HL-60/S4 treated with retinoic acid at 250 ng/mL for 4 days and 3 days (cell line): Measurements from ENCODE around the gene LTB4R.
"Not testable (repeated sequence)": the region's sequence is repeated elsewhere in the genome, so short reads cannot be mapped to it uniquely, and the experiment has no call there.

Experiments used
- in situ Hi-C: fragments of 300-500 bp; cut with MboI; formaldehyde crosslinking; loops from 2 replicates; pipeline ENCODE4 v1.7.0; 2022; ENCODE audit warnings: low sequenced_read_pairs

Gene LTB4R

DNA sequence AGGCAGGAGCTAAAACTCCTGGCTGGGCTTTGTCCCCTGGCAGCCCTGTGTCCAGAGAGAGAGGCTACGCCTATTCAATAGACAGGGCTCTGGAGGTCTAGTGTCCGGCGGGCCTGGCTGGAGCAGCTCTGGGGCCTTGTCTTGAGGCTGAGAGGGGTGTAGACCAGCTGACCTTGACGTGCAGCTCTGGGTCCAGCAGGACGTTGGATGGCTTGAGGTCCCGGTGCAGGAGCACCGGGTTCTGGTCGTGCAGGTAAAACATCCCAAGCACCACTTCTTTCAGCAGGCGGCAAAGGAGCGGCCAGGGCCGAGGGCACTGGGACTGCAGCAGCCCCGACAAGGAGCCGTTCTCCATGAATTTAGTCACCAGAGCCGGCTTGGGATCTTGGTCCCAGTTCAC lies 27.5 kb downstream of the LTB4R start:
- in situ Hi-C loops, result no loop called here

DNA sequence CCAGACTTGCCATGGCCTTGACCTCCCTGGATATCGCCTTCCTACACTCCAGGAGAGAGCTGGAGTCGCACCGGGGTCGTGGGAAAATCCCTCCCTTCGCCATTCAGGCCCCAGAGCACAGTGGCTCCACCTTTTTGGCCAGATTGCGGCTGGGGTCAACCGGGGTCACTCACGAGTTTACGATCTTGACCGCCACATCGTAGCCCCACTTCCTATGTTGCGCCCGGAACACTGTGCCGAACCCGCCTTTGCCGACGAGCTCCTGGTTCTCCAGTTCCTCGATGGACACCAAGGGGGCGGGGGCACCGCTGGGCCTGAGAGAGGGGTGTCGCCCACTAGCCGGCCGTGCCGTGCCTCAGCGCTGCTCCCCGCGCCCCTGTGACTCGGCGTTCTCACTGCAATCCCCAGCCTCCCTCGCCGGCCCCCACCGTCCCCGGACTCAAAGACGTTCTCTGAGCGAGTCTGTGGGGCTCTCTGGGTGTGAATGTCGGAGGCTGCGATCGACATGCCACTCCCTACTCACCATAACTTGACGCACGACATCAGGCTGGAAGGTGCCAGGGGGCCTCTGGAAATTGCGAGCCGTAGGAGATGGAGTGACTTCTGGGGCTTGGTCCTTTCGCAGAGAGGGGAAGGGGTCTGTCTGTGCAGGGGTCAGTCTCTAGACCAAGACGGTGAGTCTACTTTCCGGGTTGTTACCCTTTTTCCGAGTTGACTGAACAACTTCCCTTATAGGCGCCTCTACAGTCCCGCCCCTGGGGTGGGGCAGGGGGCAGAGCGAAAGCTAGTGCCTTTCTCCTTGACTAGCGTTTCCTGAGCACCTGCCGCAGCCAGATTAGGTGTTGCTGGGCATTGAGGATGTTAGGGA lies 28.2 kb downstream of the LTB4R start, which contains the start of gene RIPK3:
Gene RIPK3 (minus strand): TSS at position 708 of the 868 bp plus-strand sequence. CDS start 165 bp downstream, at position 543.
- in situ Hi-C loops, result no loop called here

DNA sequence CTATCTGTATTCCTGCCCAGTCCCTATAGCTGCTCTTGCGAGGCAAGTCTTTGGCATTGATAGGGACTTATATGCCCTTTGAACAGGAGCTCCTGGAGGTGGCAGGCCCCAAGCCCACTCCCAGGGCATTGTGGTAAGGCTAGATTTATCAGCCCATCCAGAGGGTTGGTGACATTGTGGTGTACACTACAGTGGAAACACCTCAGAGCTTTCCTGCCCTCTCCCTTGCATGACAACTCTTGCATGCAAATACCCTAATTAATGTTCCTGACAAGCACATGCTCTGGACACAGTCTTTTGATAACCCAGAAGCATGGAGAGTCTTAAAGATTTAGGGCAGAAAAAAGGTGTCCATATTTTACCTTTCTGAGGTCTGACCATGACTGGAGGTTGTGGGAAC lies 29.3 kb downstream of the LTB4R start:
- in situ Hi-C loops, result no loop called here

DNA sequence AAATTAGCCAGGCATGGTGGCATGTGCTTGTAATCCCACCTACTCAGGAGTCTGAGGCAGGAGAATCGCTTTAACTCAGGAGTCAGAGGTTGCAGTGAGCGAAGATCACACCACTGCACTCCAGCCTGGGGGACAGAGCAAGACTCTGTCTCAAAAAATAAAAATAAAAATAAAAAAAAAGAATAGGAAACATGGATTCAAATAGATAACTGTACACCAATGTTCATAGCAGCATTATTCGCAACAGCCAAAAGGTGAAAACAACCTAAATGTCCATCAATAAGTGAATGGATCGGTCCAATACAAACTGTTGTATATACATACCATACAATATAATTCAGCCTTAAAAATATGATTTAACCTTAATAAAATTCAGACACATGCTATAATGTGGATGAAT lies 31.6 kb downstream of the LTB4R start:
- in situ Hi-C loops, result no loop called here

DNA sequence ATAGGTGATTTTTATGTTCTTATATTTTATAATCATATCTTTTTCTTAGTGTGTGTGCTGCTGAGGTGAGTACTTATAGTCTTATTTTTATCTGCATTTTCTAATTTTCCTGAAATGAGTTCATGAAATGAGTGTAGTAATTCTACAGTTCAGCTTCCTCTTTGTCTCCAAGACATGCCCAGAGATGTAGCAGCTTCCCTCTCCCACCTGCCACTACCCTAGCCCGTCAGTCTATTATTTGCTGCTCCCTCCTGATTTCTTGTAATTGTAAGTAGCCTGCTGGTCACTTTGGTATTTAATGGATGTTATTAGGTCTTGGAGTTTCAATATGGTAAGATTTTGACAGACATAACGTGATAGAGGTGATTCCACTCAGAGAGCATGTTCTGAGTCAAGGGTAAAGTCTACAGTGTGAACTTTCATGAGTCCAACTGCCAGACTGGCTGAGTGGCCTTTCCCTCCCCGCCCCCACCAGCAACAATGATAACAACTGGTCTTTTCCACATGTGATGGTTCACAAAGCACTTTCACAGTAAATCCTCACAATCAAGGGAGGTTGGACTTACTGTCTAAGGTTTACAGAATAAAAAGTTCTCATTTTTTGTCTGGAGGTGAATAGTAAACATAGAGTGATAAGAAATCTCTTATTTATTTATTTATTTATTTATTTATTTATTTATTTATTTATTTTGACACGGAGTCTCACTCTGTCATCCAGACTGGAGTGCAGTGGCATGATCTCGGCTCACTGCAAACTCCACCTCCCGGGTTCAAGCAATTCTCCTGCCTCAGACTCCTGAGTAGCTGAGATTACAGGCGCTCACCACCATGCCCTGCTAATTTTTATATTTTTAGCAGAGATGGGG lies 32.7 kb downstream of the LTB4R start:
- in situ Hi-C loops, result no loop called here

DNA sequence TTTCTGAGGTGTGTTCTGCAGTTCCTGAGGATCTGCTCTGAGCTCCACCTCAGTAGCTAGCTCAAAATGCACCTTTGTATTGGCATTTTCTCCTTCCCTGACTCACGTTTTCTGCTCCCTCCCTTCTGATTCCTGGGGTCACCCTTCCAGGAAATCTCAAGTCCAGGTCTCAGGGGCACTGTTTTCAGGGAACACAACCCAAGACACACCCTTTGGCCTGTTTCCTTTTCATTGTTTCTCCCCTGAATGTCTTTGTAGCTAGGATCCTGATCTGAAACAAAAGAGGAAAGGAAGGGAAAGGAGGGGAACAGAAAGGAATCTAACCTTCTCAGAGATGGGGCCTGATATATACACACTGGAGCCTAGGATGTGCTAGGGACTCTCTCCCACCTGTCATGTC lies 35.8 kb downstream of the LTB4R start:
- in situ Hi-C loops, result no loop called here

DNA sequence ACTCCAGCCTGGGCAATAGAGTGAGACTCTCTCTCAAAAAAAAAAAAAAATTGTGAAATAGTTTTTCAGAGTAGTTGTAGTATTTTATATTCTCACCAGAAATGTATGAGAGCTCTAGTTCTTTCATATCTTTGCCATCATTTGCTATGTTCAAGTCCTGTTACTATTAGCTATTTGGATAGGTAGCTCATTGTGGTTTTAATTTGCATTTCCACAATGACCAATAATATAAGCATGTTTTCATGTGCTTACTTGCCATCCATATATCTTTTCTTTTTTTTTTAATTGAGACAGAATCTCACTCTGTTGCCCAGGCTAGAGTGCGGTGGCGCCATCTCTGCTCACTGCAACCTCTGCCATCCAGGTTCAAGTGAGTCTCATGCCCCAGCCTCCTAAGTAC lies 36.9 kb downstream of the LTB4R start:
- in situ Hi-C loops, result no loop called here

DNA sequence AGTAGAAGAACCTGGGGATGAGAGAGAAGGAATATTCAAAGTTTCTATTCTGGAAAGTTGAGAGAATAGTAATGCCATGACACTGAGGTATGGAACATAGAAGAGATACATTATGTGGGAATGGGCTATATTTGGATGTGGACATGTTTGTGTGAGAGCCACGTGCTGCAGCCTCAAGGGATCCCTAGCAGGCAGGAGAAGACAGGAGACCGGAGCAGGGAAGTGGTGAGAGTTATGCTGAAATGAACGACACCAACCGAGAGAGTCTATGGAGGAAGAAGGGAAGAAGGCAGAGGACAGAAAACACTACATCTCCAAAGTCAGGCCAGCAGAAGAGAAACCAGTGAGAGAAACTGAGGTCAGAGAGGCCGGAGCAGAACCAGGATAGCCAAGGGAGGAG lies 38.4 kb downstream of the LTB4R start:
- in situ Hi-C loops, result no loop called here

DNA sequence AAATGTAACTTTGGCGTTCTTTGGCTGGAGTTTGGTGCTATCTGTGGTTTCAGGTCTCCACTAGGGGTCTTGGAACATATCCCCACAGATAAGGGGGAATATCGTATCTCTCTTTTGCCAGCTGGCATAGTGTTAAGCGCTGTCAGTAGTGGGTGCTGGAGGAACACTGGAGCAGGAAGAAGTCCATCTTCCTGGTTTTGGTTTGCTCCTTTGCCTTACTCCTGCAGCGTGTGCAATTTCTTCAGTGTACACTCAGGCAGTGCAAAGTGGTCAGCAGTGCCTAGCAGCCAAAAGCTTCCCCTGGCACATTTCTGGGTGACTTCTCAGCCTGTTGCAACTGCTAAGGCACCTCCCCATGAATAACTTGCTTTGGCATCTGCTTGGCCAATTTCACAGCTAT lies 40.2 kb downstream of the LTB4R start:
- in situ Hi-C loops, result no loop called here

DNA sequence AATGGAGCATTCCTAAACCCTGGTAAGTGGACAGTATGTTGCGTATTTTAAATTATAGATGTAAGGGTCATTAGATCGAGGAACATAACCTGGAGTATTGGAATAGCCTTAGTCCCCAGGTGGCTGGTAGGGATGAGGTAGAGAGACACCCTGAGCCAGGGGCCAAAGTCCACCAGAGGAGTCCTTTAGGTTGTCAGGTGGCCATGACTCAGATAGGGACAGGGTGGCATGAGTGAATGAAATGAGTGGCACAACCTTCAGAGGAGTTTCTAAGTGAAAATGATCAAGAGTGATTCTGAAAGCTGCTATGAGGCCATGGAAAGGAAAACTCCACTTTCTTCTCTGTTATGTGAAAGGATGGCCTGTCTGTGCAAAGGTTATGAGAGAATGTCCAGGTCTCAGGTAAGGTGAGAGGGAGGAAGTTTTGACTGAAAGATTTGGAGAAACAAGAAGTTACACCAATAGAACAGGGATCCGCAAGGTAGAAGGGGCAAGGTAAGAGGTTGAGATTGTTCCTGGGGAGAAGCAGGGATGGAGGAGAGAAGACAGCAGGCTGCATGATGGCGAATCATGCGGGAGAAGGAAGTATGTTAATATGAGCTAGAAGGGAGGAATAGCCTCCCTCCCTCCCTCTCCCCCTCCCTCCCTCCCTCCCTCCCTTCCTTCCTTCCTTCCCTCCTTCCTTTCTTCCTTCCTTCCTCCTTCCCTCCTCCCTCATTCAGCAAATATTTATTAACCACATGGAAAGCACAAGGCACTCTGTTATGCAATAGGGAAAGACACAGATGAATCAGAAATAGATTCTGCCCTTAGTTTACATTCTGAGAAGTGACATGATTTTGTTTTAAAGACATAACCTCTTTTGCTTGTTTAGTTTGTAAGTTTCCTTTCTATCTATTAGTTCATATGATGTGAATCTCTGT lies 42.5 kb downstream of the LTB4R start:
- in situ Hi-C loops, result no loop called here

DNA sequence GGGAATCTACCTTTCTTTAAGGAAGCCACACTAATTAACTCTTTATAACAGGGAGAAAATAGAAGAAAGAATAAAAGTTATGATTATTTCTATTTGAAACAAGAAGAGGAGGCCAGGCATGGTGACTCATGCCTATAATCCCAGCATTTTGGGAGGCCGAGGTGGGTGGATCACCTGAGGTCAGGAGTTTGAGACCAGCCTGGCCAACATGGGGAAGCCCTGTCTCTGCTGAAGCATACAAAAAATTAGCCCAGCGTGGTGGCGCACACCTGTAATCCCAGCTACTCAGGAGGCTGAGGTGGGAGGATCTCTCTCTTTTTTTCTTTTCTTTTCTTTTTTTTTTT lies 43.2 kb downstream of the LTB4R start:
- in situ Hi-C loops, result not testable (repeated sequence)

DNA sequence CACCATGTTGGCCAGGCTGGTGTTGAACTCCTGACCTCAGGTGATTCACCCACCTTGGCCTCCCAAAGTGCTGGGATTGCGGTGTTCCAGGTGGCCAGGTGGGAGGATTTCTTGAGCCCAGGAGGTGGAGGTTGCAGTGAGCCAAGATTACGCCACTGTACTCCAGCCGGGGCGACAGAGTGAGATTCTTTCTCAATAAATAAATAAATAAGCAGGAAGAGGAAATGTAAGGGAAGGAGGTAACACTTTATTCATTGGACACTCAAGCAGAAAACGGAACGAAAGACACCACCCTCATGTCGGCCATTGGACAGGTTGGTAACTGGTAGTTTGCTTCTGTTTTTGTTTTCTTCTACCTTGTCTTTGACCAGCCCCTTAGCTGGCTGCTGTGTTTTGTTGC lies 43.7 kb downstream of the LTB4R start:
- in situ Hi-C loops, result no loop called here

DNA sequence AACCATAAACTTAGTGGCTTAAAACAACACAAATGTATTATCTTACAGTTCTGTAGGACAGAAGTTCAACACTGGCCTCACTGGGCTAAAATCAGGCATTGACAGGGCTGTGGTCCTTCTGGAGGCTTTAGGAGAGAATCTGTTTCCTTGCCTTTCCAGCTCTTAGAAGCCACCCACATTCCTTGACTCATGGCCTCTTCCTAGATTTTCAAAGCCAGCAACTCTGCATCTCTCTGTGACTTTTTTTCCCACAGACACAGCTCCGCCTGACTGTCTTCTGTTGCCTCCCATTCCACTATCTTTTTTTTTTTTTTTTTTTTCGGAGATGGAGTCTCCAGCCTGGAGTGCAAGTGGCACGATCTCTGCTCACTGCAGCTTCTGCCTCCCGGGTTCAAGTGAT lies 44.9 kb downstream of the LTB4R start:
- in situ Hi-C loops, result no loop called here

DNA sequence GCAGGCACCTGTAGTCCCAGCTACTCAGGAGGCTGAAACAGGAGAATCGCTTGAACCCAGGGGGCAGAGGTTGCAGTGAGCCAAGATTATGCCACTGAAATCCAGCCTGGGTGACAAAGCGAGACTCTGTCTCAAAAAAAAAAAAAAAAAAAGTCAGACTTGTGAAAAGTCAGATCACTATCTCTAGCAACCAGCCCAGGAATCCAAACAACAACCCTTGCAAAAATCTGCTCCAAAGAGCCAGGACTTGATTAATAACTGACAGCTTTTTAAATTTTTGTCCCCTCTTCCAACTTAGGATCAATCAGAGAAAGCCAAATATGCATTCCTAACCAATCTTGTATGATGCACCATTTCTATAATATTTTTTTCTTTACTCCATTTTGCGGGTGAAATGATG lies 49.0 kb downstream of the LTB4R start:
- in situ Hi-C loops, result no loop called here

DNA sequence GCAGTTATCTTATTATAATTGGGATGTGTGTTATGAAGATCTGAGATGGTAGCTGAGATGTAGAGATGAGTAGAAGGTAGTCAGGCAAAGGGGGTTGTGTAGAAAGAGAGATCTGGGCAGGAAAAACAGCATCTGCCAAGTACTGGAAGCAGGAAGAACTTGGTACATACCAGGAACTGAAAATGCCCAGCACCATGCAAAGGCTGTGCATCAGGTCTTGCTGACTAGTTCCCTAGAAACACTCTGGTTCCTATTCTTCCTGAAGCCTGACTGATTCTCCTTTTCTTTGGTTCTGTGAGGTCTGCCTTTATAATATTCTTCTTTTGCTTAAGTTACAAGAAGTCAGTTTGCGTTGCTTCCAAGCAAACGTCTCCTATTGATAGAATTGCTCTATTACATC lies 50.0 kb downstream of the LTB4R start:
- in situ Hi-C loops, result no loop called here

DNA sequence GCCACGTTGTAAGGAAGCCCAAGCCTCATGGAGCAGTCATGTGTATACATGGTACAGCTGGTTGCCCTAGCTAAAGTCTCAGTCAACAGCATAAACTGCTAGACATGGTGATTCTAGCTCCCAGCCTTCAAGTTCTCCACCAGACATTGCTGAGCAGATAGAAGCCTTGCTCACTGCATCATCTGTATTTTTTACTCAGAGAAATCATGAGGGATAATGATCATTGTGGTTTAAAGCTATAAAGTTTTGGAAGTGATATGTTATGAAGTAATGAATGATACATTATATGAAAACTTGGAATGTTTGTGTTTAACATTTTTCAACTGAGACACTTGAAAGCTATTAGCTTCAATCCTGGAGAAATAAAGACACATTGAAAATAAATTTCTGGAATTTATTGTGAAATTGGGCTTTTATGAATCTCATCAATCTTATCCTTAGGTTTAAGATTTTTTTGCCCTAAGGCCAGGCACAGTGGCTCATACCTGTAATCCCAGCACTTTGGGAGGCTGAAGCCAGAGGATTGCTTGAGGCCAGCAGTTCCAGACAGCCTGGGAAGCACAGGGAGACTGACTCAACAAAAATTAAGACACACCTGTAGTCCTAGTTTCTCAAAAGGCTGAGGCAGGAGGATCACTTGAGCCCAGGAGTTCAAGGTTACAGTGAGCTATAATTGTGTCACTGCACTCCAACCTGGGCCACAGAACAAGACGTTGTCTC lies 51.1 kb downstream of the LTB4R start:
- in situ Hi-C loops, result no loop called here

DNA sequence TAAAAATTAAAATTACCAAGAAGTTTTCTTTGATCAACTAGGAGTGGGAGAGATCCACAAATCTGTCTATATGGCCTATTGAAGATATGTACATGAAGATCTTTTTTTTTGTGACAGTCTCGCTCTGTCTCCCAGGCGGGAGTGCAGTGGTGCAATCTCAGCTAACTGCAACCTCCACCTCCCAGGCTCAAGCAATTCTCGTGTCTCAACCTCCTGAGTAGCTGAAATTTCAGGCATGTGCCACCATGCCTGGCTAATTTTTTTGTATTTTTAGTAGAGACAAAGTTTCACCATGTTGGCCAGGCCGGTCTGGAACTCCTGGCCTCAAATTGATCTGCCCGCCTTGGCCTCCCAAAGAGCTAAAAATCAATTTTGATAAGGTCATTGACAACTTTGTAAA lies 52.1 kb downstream of the LTB4R start:
- in situ Hi-C loops, result no loop called here

DNA sequence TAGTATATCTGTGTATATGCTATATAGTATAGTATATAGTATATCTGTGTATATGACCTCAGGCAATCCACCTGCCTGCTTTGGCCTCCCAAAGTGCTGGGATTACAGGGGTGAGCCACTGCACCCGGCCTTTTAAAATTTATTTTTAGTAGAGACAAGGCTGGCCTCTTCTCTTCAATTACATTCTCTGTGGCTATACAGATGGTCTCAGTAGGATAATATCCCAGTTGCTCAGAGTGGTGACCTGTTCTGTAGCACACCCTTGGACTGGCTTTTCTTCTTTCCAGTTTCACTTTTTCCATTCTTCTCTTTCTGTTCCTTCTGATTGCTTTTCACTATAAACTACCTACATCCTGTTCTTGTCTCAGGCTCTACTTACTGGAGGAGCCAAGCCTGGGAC lies 53.5 kb downstream of the LTB4R start:
- in situ Hi-C loops, result no loop called here

DNA sequence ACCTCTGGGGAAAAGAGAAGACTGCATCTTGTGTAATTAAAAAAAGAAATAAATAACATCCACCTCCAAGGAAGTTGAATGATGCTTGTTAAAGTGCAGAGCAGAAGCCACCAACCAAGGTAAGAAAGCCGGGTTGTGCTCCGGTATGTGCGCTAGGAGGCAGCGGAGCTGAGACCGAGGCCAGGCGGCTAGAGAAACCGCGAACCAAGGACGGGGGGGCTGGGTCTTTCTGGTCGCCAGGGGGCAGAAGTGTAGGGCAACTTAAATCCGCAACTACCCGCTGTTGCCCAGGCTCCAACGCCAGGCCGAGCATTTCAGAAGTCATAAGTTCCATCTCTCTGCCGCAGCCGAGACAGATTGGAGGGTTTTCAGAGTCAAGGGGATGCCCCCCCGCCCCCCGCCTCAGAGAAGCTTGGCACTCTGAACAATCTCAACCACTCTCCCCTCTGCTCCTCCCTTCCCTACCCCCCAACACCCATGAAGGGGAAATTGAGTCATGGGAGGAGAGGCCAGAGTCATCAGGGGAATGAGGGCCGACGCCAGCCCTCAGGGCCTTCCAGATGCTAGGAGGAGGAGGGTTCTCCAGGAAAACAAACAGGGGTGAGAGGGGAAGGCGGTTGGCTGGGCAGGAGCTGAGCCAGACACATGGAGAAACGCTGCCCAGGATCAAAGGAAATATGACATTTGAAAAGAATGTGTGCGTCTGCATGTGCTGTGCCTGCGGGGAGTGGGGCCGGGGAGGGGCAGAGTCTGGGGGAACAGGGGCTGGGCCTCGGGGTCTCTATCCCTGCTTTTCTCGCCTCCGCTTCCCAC lies 54.5 kb downstream of the LTB4R start:
- in situ Hi-C loops, result no loop called here

DNA sequence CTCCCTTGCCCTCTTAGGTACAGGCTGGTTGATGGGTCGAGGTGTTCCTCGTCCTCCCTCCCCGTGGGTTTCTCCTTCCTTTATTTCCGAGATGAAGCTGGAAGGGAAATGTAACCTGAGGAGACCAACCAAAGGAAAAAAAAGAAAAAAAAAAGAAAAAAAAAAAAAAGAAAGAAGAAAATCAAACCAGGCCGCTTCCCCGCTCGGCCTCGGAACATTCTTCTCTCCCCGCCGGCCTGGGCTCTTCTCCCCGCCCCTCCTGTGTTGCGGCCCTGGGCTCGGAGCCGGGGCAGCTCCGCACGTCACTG lies 55.1 kb downstream of the LTB4R start:
- in situ Hi-C loops, result no loop called here
